Activated CD4-positive, alpha-beta T cell treated with anti-CD3 and anti-CD28 coated beads, Interleukin-2, amount 50 U/mL, for 1 hour (primary cell): ENCODE measurements around the gene MYO5B.
"Not testable (repeated sequence)": the region's sequence is repeated elsewhere in the genome, so short reads cannot be mapped to it uniquely, and the experiment has no call there.

Source experiments
- DNase-seq: peaks from one replicate; pipeline ENCODE4 v3.0.0-alpha.2; 2020

MYO5B gene

GRCh38 chr18:50096766-50097435 is 98.0 kb downstream of the MYO5B start:
- DNase-seq: no peak

GRCh38 chr18:50094786-50095185 is 100.2 kb downstream of the MYO5B start:
- not testable (repeated sequence) for DNase-seq

- no peak for DNase-seq
These were observed 100.7 kb downstream of the MYO5B start for GRCh38 chr18:50094221-50094773.

- DNase-seq: no peak
These were observed 101.4 kb downstream of the MYO5B start for GRCh38 chr18:50093366-50094064.

- DNase-seq: no peak
These were observed 102.6 kb downstream of the MYO5B start for GRCh38 chr18:50092245-50092805.

GRCh38 chr18:50091509-50092244 is 103.3 kb downstream of the MYO5B start:
- DNase-seq: no peak

GRCh38 chr18:50090370-50091312 is 104.3 kb downstream of the MYO5B start:
- DNase-seq: no peak

- DNase-seq: no peak
These were observed 105.2 kb downstream of the MYO5B start for GRCh38 chr18:50089702-50090101.

- no peak for DNase-seq
These were observed 111.2 kb downstream of the MYO5B start for GRCh38 chr18:50083708-50084107.

- DNase-seq: no peak
These were observed 113.9 kb downstream of the MYO5B start for GRCh38 chr18:50080932-50081560.

- DNase-seq: no peak
These were observed 114.6 kb downstream of the MYO5B start for GRCh38 chr18:50080316-50080715.

- DNase-seq: no peak
These were observed 115.2 kb downstream of the MYO5B start for GRCh38 chr18:50079571-50080295.

GRCh38 chr18:50076277-50076676 is 118.7 kb downstream of the MYO5B start:
- DNase-seq: no peak

- no peak for DNase-seq
These were observed 119.2 kb downstream of the MYO5B start for GRCh38 chr18:50075772-50076171.

GRCh38 chr18:50074404-50074803 is 120.5 kb downstream of the MYO5B start:
- DNase-seq: no peak

- no peak for DNase-seq
These were observed 121.6 kb downstream of the MYO5B start for GRCh38 chr18:50073319-50073718.

- DNase-seq: no peak
These were observed 122.8 kb downstream of the MYO5B start for GRCh38 chr18:50072146-50072545.

GRCh38 chr18:50071397-50071796 is 123.5 kb downstream of the MYO5B start:
- no peak for DNase-seq

- no peak for DNase-seq
These were observed 125.5 kb downstream of the MYO5B start for GRCh38 chr18:50069422-50069821.

- DNase-seq: no peak
These were observed 129.4 kb downstream of the MYO5B start for GRCh38 chr18:50065527-50065926.

- no peak for DNase-seq
These were observed 129.9 kb downstream of the MYO5B start for GRCh38 chr18:50065039-50065438.
